HEK293 (cell line): ENCODE data around the gene TIMM44.

Experiments used
- CTCF ChIA-PET: fragments of 350-600 bp; formaldehyde crosslinking; extraction: SDS; loops from one replicate; lab custom pipeline; 2021; ENCODE audit warnings: antibody characterized with exemption; lab: Yijun Ruan, JAX
- POLR2A ChIA-PET: fragments of 300-600 bp; formaldehyde crosslinking; extraction: SDS; loops from one replicate; lab custom pipeline; 2020; ENCODE audit warnings: antibody characterized with exemption, inconsistent platforms; lab: Yijun Ruan, JAX
- H3K27ac ChIP-seq: fragments of 200-500 bp; sonication (Bioruptor generic); 2 replicates; pipeline ENCODE4 v1.5.1; 2014; ENCODE audit warnings: low read depth, low read length, control low read depth, inconsistent platforms; ENCODE audit errors: extremely low read depth
- H3K36me3 ChIP-seq, 2 experiments: fragments of 200-500 bp in 1 of 2; sonication (Bioruptor generic) in 1 of 2; 1 replicate in 1 of 2; 2 replicates in 1 of 2; pipeline ENCODE4 v1.5.1; 2014 to 2017; ENCODE audit warnings: inconsistent platforms in 2 of 2, low read length in 2 of 2; ENCODE audit not compliant: control insufficient read depth in 2 of 2, insufficient read depth in 1 of 2
- H3K4me1 ChIP-seq: fragments of 200-500 bp; sonication (Bioruptor generic); 2 replicates; pipeline ENCODE4 v1.5.1; 2014; ENCODE audit warnings: mild to moderate bottlenecking, low read length, inconsistent platforms; ENCODE audit not compliant: control insufficient read depth, insufficient read depth
- H3K4me3 ChIP-seq: 2 replicates; pipeline ENCODE4 v1.5.1; 2011; ENCODE audit warnings: low read depth, mild to moderate bottlenecking, control low read depth, low read length, moderate library complexity
- H3K9me3 ChIP-seq: fragments of 200-500 bp; sonication (Bioruptor generic); 2 replicates; pipeline ENCODE4 v1.5.1; 2014; ENCODE audit warnings: low read depth, low read length, inconsistent platforms; ENCODE audit not compliant: control insufficient read depth, insufficient read depth
- MYNN ChIP-seq: fragments of 450-650 bp; formaldehyde crosslinking; IDR thresholded peaks from 2 replicates; pipeline ENCODE4 v1.5.1; 2016; ENCODE audit warnings: missing biosample characterization, missing genetic modification characterization, borderline replicate concordance
- MZF1 ChIP-seq: fragments of 450-650 bp; formaldehyde crosslinking; IDR thresholded peaks from 2 replicates; pipeline ENCODE4 v1.5.1; 2017; ENCODE audit warnings: missing biosample characterization, missing genetic modification characterization, borderline replicate concordance
- OSR2 ChIP-seq: fragments of 450-650 bp; formaldehyde crosslinking; IDR thresholded peaks from 2 replicates; pipeline ENCODE4 v1.5.1; 2016; ENCODE audit warnings: missing biosample characterization, missing genetic modification characterization
- ZFP69B ChIP-seq: fragments of 450-650 bp; formaldehyde crosslinking; IDR thresholded peaks from 2 replicates; pipeline ENCODE4 v1.5.1; 2016; ENCODE audit warnings: missing biosample characterization, missing genetic modification characterization
- ZNF121 ChIP-seq: fragments of 450-650 bp; formaldehyde crosslinking; IDR thresholded peaks from 2 replicates; pipeline ENCODE4 v1.5.1; 2016; ENCODE audit warnings: missing biosample characterization, missing genetic modification characterization
- ZNF157 ChIP-seq: fragments of 450-650 bp; formaldehyde crosslinking; IDR thresholded peaks from 2 replicates; pipeline ENCODE4 v1.5.1; 2016; ENCODE audit warnings: missing biosample characterization, missing genetic modification characterization
- ZNF214 ChIP-seq: fragments of 450-650 bp; formaldehyde crosslinking; IDR thresholded peaks from 2 replicates; pipeline ENCODE4 v1.5.1; 2017; ENCODE audit warnings: missing biosample characterization, mild to moderate bottlenecking, missing genetic modification characterization, borderline replicate concordance
- ZNF354C ChIP-seq: fragments of 450-650 bp; formaldehyde crosslinking; IDR thresholded peaks from 2 replicates; pipeline ENCODE4 v1.5.1; 2016; ENCODE audit warnings: missing biosample characterization, missing genetic modification characterization, low read depth, borderline replicate concordance
- ZNF362 ChIP-seq: fragments of 450-650 bp; formaldehyde crosslinking; IDR thresholded peaks from 2 replicates; pipeline ENCODE4 v1.5.1; 2016; ENCODE audit warnings: missing biosample characterization, missing genetic modification characterization
- ZNF404 ChIP-seq: fragments of 450-650 bp; formaldehyde crosslinking; IDR thresholded peaks from 2 replicates; pipeline ENCODE4 v1.5.1; 2017; ENCODE audit warnings: missing biosample characterization, missing genetic modification characterization
- ZNF416 ChIP-seq: fragments of 450-650 bp; formaldehyde crosslinking; IDR thresholded peaks from 2 replicates; pipeline ENCODE4 v1.5.1; 2016; ENCODE audit warnings: missing biosample characterization, missing genetic modification characterization
- ZNF518A ChIP-seq: fragments of 450-650 bp; formaldehyde crosslinking; conservative IDR thresholded peaks from 2 replicates; pipeline ENCODE4 v1.5.1; 2016; ENCODE audit warnings: low read depth, missing biosample characterization, missing genetic modification characterization
- ZNF585B ChIP-seq: fragments of 450-650 bp; formaldehyde crosslinking; IDR thresholded peaks from 2 replicates; pipeline ENCODE4 v1.5.1; 2016; ENCODE audit warnings: missing biosample characterization, missing genetic modification characterization
- ZNF660 ChIP-seq: fragments of 450-650 bp; IDR thresholded peaks from 2 replicates; pipeline ENCODE4 v1.5.1; 2018; ENCODE audit warnings: missing biosample characterization, mild to moderate bottlenecking, missing genetic modification characterization
- ZNF664 ChIP-seq: fragments of 450-650 bp; formaldehyde crosslinking; IDR thresholded peaks from 2 replicates; pipeline ENCODE4 v1.5.1; 2016; ENCODE audit warnings: missing biosample characterization, missing genetic modification characterization
- ZNF768 ChIP-seq: fragments of 450-650 bp; formaldehyde crosslinking; IDR thresholded peaks from 2 replicates; pipeline ENCODE4 v1.5.1; 2018; ENCODE audit warnings: missing biosample characterization, mild to moderate bottlenecking, missing genetic modification characterization

TIMM44 gene

DNA sequence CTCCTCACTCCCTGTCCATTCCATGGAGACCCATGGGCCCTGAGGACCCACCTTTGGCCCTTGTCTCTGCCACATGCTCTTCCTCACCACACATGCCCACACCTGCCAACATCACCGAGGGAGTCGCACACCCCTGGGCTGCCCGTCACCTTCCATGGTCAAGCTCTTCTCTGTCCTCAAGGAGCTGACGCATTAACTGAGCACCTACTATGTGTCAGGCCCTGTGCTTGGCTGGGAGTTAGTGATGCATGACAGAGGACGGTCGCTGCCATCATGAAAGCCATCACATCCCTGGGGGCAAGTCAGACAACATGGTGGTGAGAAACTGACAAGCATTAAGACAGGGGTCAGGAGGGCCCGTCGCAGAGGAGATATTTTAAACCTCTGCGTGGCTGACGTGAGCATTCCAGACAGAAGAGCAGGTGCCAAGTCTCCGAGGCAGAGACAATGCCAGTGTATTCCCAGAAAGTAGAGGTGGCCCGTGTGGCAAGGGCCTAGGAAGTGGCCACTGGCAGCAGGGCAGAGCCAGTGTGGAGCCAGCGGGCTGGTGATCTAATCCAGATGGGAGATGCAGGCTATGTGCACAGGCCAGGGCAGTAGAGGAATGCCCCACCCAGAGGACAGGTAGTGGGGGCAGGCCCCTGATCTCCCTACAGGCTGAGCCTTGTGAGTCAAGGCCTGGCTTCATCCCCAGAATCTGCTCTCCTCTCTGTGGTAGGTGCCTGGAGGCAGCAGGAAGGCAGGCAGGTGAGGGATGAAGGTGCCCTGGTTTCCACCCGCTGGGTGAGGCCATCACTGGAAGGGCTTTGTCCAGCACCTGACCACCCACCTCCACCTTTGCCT, 40.8 kb upstream of the TIMM44 start:
- peaks cover 10 to 97% of the 10 kb centered on the region in 2 experiments for H3K36me3 ChIP-seq
- H3K4me1 ChIP-seq = no peaks in the 10 kb centered on the region
- CTCF ChIA-PET = interaction anchor here (0.5 to 1.3 kb wide), 6 partner anchors 11 to 603 kb away, joined by 3 to 7 read pairs (median 3); no protein-coding TSS in a partner anchor
- POLR2A ChIA-PET = no interaction called here
- TF ChIP-seq ZNF660 (tag by site-specific recombination) = no peak
- no peak for TF ChIP-seq MYNN (tag by site-specific recombination)
- TF ChIP-seq ZNF664 = peak; percentile 88
- H3K9me3 ChIP-seq = no peaks in the 10 kb centered on the region
- no peak overlapping the region for H3K4me3 ChIP-seq
- H3K27ac ChIP-seq = no peak overlapping the region

GRCh38 chr19:7983286-7983950, 40.0 kb upstream of the TIMM44 start:
- ChIA-PET CTCF (interaction anchor here (0.6 to 1.2 kb wide), 3 partner anchors 13 to 126 kb away, joined by 3 to 4 read pairs (median 3); no protein-coding TSS in a partner anchor), POLR2A (no interaction called here)
- no peaks in the 10 kb centered on the region for H3K4me1 ChIP-seq
- H3K4me3 ChIP-seq = no peak overlapping the region
- H3K27ac ChIP-seq = no peak overlapping the region
- no peaks in the 10 kb centered on the region for H3K9me3 ChIP-seq
- TF ChIP-seq ZNF121 (tag by site-specific recombination) (no peak), ZNF768 (tag by site-specific recombination) (no peak), ZNF157 (tag by site-specific recombination) (no peak), ZNF362 (tag by site-specific recombination) (no peak), MZF1 (tag by site-specific recombination) (no peak), ZNF585B (tag by site-specific recombination) (no peak), ZNF416 (no peak), OSR2 (no peak), ZNF354C (no peak), ZFP69B (tag by site-specific recombination) (no peak), ZNF518A (no peak), ZNF214 (tag by site-specific recombination) (no peak), ZNF404 (no peak)
- H3K36me3 ChIP-seq = peaks cover 10 to 97% of the 10 kb centered on the region in 2 experiments
